ENCODE results near the gene NAB2. TPM values are rescaled to one million over a fixed set of nuclear protein-coding genes. Genes with fewer than 3 reads are reported as not detected.

The NAB2 gene
- total RNA-seq, 2 experiments from 2014 or later, result 52.1 to 53.6 TPM

GRCh38 chr12:57099047-57099714 is 10.3 kb downstream of the NAB2 start:
- ChIA-PET POLR2A (interaction anchor here (0.6 to 1.4 kb wide), 3 partner anchors 10 to 29 kb away, joined by 3 to 5 read pairs (median 4); partner anchors contain the start of gene NAB2), CTCF (interaction anchor here (1.0 to 2.2 kb wide), 4 partner anchors 9 to 30 kb away, joined by 3 to 6 read pairs (median 4); no protein-coding TSS in a partner anchor)

GRCh38 chr12:57099766-57100165 is 10.9 kb downstream of the NAB2 start:
- CTCF ChIA-PET, result interaction anchor here (1.0 to 2.2 kb wide), 4 partner anchors 10 to 31 kb away, joined by 3 to 6 read pairs (median 4); no protein-coding TSS in a partner anchor
- POLR2A ChIA-PET, result interaction anchor here (0.6 to 1.6 kb wide), 4 partner anchors 10 to 29 kb away, joined by 3 to 5 read pairs (median 4); partner anchors contain the start of gene NAB2

- ChIA-PET CTCF (interaction anchor here (0.7 to 3.5 kb wide), 3 partner anchors 8 to 10 kb away, joined by 3 to 10 read pairs (median 9); partner anchors contain the start of gene STAT6), POLR2A (interaction anchor here (0.7 to 1.0 kb wide), 2 partner anchors 9 to 15 kb away, joined by 3 read pairs; no protein-coding TSS in a partner anchor)
Observed at GRCh38 chr12:57101892-57102695, 13.2 kb downstream of the NAB2 start.

GRCh38 chr12:57103856-57104255 is 14.9 kb downstream of the NAB2 start:
- ChIA-PET CTCF (interaction anchor here (0.9 to 3.5 kb wide), 3 partner anchors 10 to 135 kb away, joined by 3 to 9 read pairs (median 3); no protein-coding TSS in a partner anchor), POLR2A (interaction anchor here (0.8 to 1.4 kb wide), 2 partner anchors 10 to 25 kb away, joined by 3 to 4 read pairs; partner anchors contain the start of gene NEMP1)

- ChIA-PET POLR2A (interaction anchor here (0.8 to 1.4 kb wide), 2 partner anchors 10 to 26 kb away, joined by 3 to 4 read pairs; partner anchors contain the start of gene NEMP1), CTCF (interaction anchor here (0.9 to 3.5 kb wide), 5 partner anchors 11 to 135 kb away, joined by 3 to 9 read pairs (median 3); partner anchors contain the start of gene NAB2)
Observed at GRCh38 chr12:57104292-57104910, 15.5 kb downstream of the NAB2 start.

- ChIA-PET POLR2A (no interaction called here), CTCF (interaction anchor here (0.9 to 1.6 kb wide), 3 partner anchors 17 to 134 kb away, joined by 3 to 5 read pairs (median 3); partner anchors contain the start of gene NAB2)
Observed at GRCh38 chr12:57105011-57105753, 16.3 kb downstream of the NAB2 start.

GRCh38 chr12:57106021-57106708 is 17.3 kb downstream of the NAB2 start:
- ChIA-PET POLR2A (interaction anchor here (1.4 kb wide), 1 partner anchor 8 kb away, joined by 4 read pairs; no protein-coding TSS in a partner anchor), CTCF (interaction anchor here (1.3 to 2.5 kb wide), 2 partner anchors 14 to 17 kb away, joined by 6 read pairs; partner anchors contain the start of gene NAB2)

GRCh38 chr12:57107456-57108155 is 18.7 kb downstream of the NAB2 start:
- POLR2A ChIA-PET, result no interaction called here
- CTCF ChIA-PET, result interaction anchor here (0.8 to 5.6 kb wide), 7 partner anchors 12 to 75 kb away, joined by 4 to 83 read pairs (median 6); partner anchors contain the start of genes LRP1 and NAB2

- CTCF ChIA-PET, result interaction anchor here (0.5 to 5.6 kb wide), 8 partner anchors 8 to 105 kb away, joined by 3 to 83 read pairs (median 16); partner anchors contain the start of genes LRP1 and NAB2
- POLR2A ChIA-PET, result interaction anchor here (0.9 to 4.0 kb wide), 4 partner anchors 10 to 44 kb away, joined by 3 to 31 read pairs (median 21); partner anchors contain the start of gene NEMP1
Observed at GRCh38 chr12:57109207-57110103, 20.5 kb downstream of the NAB2 start.

- ChIA-PET POLR2A (interaction anchor here (0.6 to 4.0 kb wide), 9 partner anchors 9 to 481 kb away, joined by 3 to 31 read pairs (median 15); partner anchors contain the start of genes LRP1, NAB2 and NEMP1), CTCF (interaction anchor here (0.7 to 5.6 kb wide), 16 partner anchors 9 to 132 kb away, joined by 3 to 83 read pairs (median 10); partner anchors contain the start of genes LRP1, NAB2 and ZBTB39)
Observed at GRCh38 chr12:57110104-57111030, 21.5 kb downstream of the NAB2 start.

- ChIA-PET POLR2A (interaction anchor here (0.5 to 4.0 kb wide), 18 partner anchors 9 to 482 kb away, joined by 3 to 31 read pairs (median 4); partner anchors contain the start of genes LRP1, NAB2, NEMP1 and PRIM1), CTCF (interaction anchor here (0.6 to 5.6 kb wide), 26 partner anchors 10 to 141 kb away, joined by 3 to 83 read pairs (median 6); partner anchors contain the start of genes LRP1, NAB2 and ZBTB39)
Observed at GRCh38 chr12:57111031-57111734, 22.3 kb downstream of the NAB2 start, which contains the start of gene STAT6. TSS of gene STAT6 (minus strand) at chr12:57111362. CDS start at chr12:57108278, 3,084 bp downstream.

- ChIA-PET POLR2A (interaction anchor here (0.5 to 4.0 kb wide), 21 partner anchors 12 to 435 kb away, joined by 3 to 31 read pairs (median 5); partner anchors contain the start of genes LRP1, NAB2 and NEMP1), CTCF (interaction anchor here (0.6 to 5.6 kb wide), 36 partner anchors 13 to 585 kb away, joined by 3 to 83 read pairs (median 5); partner anchors contain the start of genes LRP1, NAB2, NEMP1 and SHMT2)
Observed at GRCh38 chr12:57112492-57113294, 23.8 kb downstream of the NAB2 start.
